ELR (cell line): ENCODE data around the gene GNPNAT1.
"Not testable (repeated sequence)": the region's sequence is repeated elsewhere in the genome, so short reads cannot be mapped to it uniquely, and the experiment has no call there.

Source experiments
- DNase-seq: peaks from one replicate; pipeline ENCODE4 v3.0.0-alpha.2; 2015; ENCODE audit warnings: low read depth

GNPNAT1 gene

GRCh38 chr14:52729585-52729924 is 61.9 kb downstream of the GNPNAT1 start:
- DNase-seq, result no peak

- not testable (repeated sequence) for DNase-seq
These were observed 62.4 kb downstream of the GNPNAT1 start for GRCh38 chr14:52729035-52729434.

DNA sequence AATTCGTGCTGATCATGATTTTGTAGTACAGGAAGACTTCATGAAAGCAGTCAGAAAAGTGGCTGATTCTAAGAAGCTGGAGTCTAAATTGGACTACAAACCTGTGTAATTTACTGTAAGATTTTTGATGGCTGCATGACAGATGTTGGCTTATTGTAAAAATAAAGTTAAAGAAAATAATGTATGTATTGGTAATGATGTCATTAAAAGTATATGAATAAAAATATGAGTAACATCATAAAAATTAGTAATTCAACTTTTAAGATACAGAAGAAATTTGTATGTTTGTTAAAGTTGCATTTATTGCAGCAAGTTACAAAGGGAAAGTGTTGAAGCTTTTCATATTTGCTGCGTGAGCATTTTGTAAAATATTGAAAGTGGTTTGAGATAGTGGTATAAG is 63.9 kb downstream of the GNPNAT1 start:
- not testable (repeated sequence) for DNase-seq
